Mesenchymal stem cell (in vitro differentiated cells and primary cell): ENCODE measurements around the gene CYTL1.
A peak's percentile ranks its signal among the peaks of the same experiment; 100 is the strongest.

Experiments used
- DNase-seq: peaks from one replicate; pipeline ENCODE4 v3.0.0-alpha.2; 2013
- H2AFZ ChIP-seq: one replicate; pipeline ENCODE4 v1.6.1; 2013; ENCODE audit warnings: low read depth, mild to moderate bottlenecking, control low read depth, inconsistent platforms, low read length, moderate library complexity
- H2AK5ac ChIP-seq: 2 replicates; pipeline ENCODE4 v1.6.1; 2013; ENCODE audit warnings: low read length, moderate library complexity, mild to moderate bottlenecking, inconsistent platforms; ENCODE audit not compliant: severe bottlenecking
- H2BK120ac ChIP-seq: one replicate; pipeline ENCODE4 v1.6.1; 2013; ENCODE audit warnings: low read depth, mild to moderate bottlenecking, inconsistent platforms, low read length, moderate library complexity
- H2BK12ac ChIP-seq, 2 experiments: one replicate each; pipeline ENCODE4 v1.6.1; 2013; ENCODE audit warnings: inconsistent platforms in 2 of 2, low read length in 2 of 2, mild to moderate bottlenecking in 2 of 2, moderate library complexity in 2 of 2, control low read depth in 1 of 2
- H2BK15ac ChIP-seq: one replicate; pipeline ENCODE4 v1.6.1; 2013; ENCODE audit warnings: mild to moderate bottlenecking, low read depth, inconsistent platforms; ENCODE audit not compliant: poor library complexity, severe bottlenecking
- H2BK5ac ChIP-seq: 2 replicates; pipeline ENCODE4 v1.6.1; 2013; ENCODE audit warnings: low read depth, mild to moderate bottlenecking, low read length, control low read depth, inconsistent platforms; ENCODE audit not compliant: poor library complexity, severe bottlenecking
- H3K14ac ChIP-seq, 2 experiments: one replicate each; pipeline ENCODE4 v1.6.1; 2013; ENCODE audit warnings: inconsistent platforms in 2 of 2, low read length in 2 of 2, control low read depth in 1 of 2, mild to moderate bottlenecking in 1 of 2, moderate library complexity in 1 of 2
- H3K18ac ChIP-seq, 2 experiments: one replicate each; pipeline ENCODE4 v1.6.1; 2013; ENCODE audit warnings: inconsistent platforms in 2 of 2, low read length in 2 of 2, control low read depth in 1 of 2, low read depth in 1 of 2, mild to moderate bottlenecking in 1 of 2
- H3K23ac ChIP-seq, 2 experiments: one replicate each; pipeline ENCODE4 v1.6.1; 2013; ENCODE audit warnings: inconsistent platforms in 2 of 2, low read length in 2 of 2, mild to moderate bottlenecking in 2 of 2, moderate library complexity in 2 of 2, control low read depth in 1 of 2
- H3K27ac ChIP-seq: 2 replicates; pipeline ENCODE4 v1.5.1; 2013; ENCODE audit warnings: mild to moderate bottlenecking, moderate library complexity, low read length, control low read depth, inconsistent platforms; ENCODE audit not compliant: poor library complexity, severe bottlenecking
- H3K27me3 ChIP-seq, 2 experiments: 2 replicates each; pipeline versions ENCODE4 v1.6.1 to v1.7.0; 2013; ENCODE audit warnings: low read length in 2 of 2, mild to moderate bottlenecking in 2 of 2, moderate library complexity in 2 of 2, control low read depth in 1 of 2, inconsistent platforms in 1 of 2; ENCODE audit not compliant: control insufficient read depth in 1 of 2, insufficient read depth in 1 of 2
- H3K36me3 ChIP-seq, 2 experiments: 2 replicates each; pipeline versions ENCODE4 v1.6.1 to v1.7.0; 2013; ENCODE audit warnings: low read length in 2 of 2, control low read depth in 1 of 2, inconsistent platforms in 1 of 2, low read depth in 1 of 2, mild to moderate bottlenecking in 1 of 2; ENCODE audit not compliant: insufficient read depth in 2 of 2, control insufficient read depth in 1 of 2
- H3K4ac ChIP-seq, 2 experiments: one replicate each; pipeline ENCODE4 v1.6.1; 2013; ENCODE audit warnings: inconsistent platforms in 2 of 2, low read length in 2 of 2, mild to moderate bottlenecking in 2 of 2, moderate library complexity in 2 of 2, control low read depth in 1 of 2, low read depth in 1 of 2
- H3K4me1 ChIP-seq: 2 replicates; pipeline ENCODE4 v1.6.1; 2013; ENCODE audit warnings: low read depth, low read length, control low read depth; ENCODE audit not compliant: control insufficient read depth, insufficient read depth
- H3K4me2 ChIP-seq: 2 replicates; pipeline ENCODE4 v1.6.1; 2013; ENCODE audit warnings: low read length, mild to moderate bottlenecking, inconsistent platforms; ENCODE audit not compliant: poor library complexity, severe bottlenecking
- H3K4me3 ChIP-seq, 2 experiments: 2 replicates each; pipeline versions ENCODE4 v1.5.1 to v1.7.0; 2013; ENCODE audit warnings: low read length in 2 of 2, mild to moderate bottlenecking in 2 of 2, control low read depth in 1 of 2, low read depth in 1 of 2; ENCODE audit not compliant: insufficient read depth in 1 of 2
- H3K79me1 ChIP-seq: replicated peaks from 2 replicates; pipeline ENCODE4 v1.6.1; 2013; ENCODE audit warnings: mild to moderate bottlenecking, control low read depth, low read length, inconsistent platforms; ENCODE audit not compliant: poor library complexity, severe bottlenecking
- H3K9ac ChIP-seq: 2 replicates; pipeline ENCODE4 v1.7.0; 2013; ENCODE audit warnings: mild to moderate bottlenecking, low read length, moderate library complexity
- H3K9me3 ChIP-seq: 2 replicates; pipeline ENCODE4 v1.7.0; 2013; ENCODE audit warnings: mild to moderate bottlenecking, low read length; ENCODE audit not compliant: control insufficient read depth
- H4K8ac ChIP-seq: one replicate; pipeline ENCODE4 v1.6.1; 2013; ENCODE audit warnings: inconsistent platforms, mild to moderate bottlenecking, low read length, moderate library complexity
- H4K91ac ChIP-seq: one replicate; pipeline ENCODE4 v1.6.1; 2013; ENCODE audit warnings: mild to moderate bottlenecking, low read length, inconsistent platforms
- WGBS: methylation state at CpG from one replicate; pipeline ENCODE4 v1.1.7; 2013; ENCODE audit warnings: mixed read lengths; 5-methylcytosine and 5-hydroxymethylcytosine counted together

Gene CYTL1

DNA sequence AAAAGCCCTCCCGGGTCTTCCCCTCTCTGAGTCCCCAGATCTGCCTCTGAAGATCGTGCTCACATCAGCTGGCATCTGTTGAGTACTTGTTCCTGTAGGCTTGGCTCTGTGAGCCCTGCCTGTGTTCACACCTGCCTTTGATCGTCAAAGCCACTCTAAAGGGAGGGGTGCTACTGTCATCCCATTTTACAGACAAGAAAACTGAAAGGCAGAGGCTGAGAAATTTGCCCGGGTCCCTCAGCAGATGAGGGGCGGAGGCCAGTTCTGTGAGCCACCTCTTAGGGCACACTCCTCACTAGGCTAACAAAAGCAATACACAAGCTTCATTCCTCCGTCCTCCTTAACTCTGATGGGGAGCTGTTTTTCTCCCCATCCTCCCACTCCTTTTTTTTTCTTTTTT is 655 bp downstream of the CYTL1 start:
- Histone ChIP-seq H3K18ac (no peak overlapping the region), H3K23ac (no peak overlapping the region), H2BK12ac (peak overlapping the region in 1 of 2 experiments; percentile 6), H3K27ac (no peak overlapping the region), H3K27me3 (peaks cover 0 to 36% of the 10 kb centered on the region in 2 experiments), H2BK15ac (no peak overlapping the region), H3K4me3 (peak overlapping the region in 1 of 2 experiments; percentile 39), H3K79me1 (peaks cover 8% of the 10 kb centered on the region), H4K91ac (no peak overlapping the region), H2AFZ (no peak overlapping the region), H3K9ac (peak overlapping the region; percentile 23), H2AK5ac (peak overlapping the region; percentile 48), H3K4me1 (peaks cover 10% of the 10 kb centered on the region), H3K36me3 (no peaks in the 10 kb centered on the region), H3K9me3 (no peaks in the 10 kb centered on the region), H2BK5ac (no peak overlapping the region), H2BK120ac (no peak overlapping the region), H4K8ac (no peak overlapping the region), H3K4ac (no peak overlapping the region), H3K4me2 (peak overlapping the region; percentile 62), H3K14ac (no peak overlapping the region)
- DNase-seq = no peak
- WGBS = 60% methylated on average over 6 of the region's 6 CpGs

DNA sequence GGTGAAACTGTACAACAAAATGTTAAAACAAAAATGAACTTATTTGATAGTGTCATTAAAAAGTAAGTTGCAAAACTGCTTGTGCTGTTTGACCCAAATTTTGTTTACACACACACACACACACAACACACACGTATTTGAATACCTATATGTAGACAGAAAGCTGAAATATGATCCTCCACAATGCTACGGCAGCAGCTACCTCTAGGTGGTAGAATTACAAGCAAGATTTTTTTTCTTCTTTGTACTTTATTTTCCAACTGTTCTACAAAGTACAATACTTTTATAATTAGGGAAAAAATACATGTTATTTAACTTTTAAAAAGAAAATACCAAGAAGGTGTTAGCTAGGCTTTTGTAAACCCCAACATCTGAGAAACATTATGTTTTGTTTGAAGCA is 1.2 kb downstream of the CYTL1 start:
- 20% methylated on average over 1 of the region's 2 CpGs for WGBS
- Histone ChIP-seq H2AFZ (no peak overlapping the region), H2BK5ac (no peak overlapping the region), H3K9ac (no peak overlapping the region), H2BK120ac (no peak overlapping the region), H3K4me3 (no peak overlapping the region), H4K8ac (no peak overlapping the region), H3K18ac (no peak overlapping the region), H3K4ac (no peak overlapping the region), H3K23ac (no peak overlapping the region), H3K14ac (no peak overlapping the region), H2BK15ac (no peak overlapping the region), H2AK5ac (no peak overlapping the region), H3K27me3 (peaks cover 0 to 40% of the 10 kb centered on the region in 2 experiments), H3K27ac (no peak overlapping the region), H2BK12ac (no peak overlapping the region), H3K36me3 (no peaks in the 10 kb centered on the region), H3K4me1 (peaks cover 10% of the 10 kb centered on the region), H3K79me1 (peaks cover 8% of the 10 kb centered on the region), H4K91ac (no peak overlapping the region), H3K4me2 (no peak overlapping the region), H3K9me3 (no peaks in the 10 kb centered on the region)
- DNase-seq = no peak

DNA sequence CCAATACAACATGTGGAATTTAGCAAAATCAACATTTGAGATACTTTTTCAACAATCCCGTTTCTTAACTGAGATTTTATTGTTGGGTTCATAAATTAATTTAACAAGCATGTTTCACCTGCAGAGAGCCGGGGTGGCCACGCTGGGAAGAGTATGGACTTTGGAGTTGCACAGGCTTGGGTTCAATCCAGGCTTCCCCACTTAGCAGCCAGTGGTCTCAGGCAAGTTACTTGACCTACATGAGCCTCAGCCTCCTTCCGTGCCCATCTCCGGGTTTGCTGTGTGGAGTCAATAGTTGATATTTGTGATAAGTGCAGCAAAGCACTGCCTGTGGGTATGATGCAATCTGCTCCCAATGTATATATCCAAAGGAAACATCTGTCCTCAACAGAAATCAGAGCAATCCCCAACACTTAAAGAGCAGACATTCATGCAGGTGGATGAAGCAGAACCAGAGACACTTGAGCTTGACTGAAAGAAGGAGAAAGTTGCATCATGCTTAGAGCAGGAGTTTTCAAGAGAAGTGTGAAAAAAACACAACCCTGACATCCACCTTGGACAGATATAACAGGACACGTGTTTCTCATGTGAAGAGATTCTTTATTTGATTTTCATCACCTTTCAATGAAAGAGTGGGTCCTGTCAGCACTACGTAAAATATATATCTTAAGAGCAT is 5.1 kb downstream of the CYTL1 start:
- H4K8ac ChIP-seq = no peak overlapping the region
- H3K4ac ChIP-seq = no peak overlapping the region
- no peak overlapping the region for H3K9ac ChIP-seq
- H3K23ac ChIP-seq = no peak overlapping the region
- no peak overlapping the region for H3K18ac ChIP-seq
- H3K36me3 ChIP-seq = no peaks in the 10 kb centered on the region
- peaks cover 6 to 56% of the 10 kb centered on the region in 2 experiments for H3K27me3 ChIP-seq
- no peak overlapping the region for H3K4me2 ChIP-seq
- H2AK5ac ChIP-seq = no peak overlapping the region
- H2BK5ac ChIP-seq = no peak overlapping the region
- H3K14ac ChIP-seq = no peak overlapping the region
- no peak overlapping the region for H2BK12ac ChIP-seq
- H3K4me1 ChIP-seq = peaks cover 3% of the 10 kb centered on the region
- H2AFZ ChIP-seq = no peak overlapping the region
- no peak overlapping the region for H3K27ac ChIP-seq
- no peaks in the 10 kb centered on the region for H3K9me3 ChIP-seq
- no peak for DNase-seq
- peaks cover 8% of the 10 kb centered on the region for H3K79me1 ChIP-seq
- H2BK120ac ChIP-seq = no peak overlapping the region
- WGBS = 77% methylated on average over 2 of the region's 7 CpGs
- no peak overlapping the region for H3K4me3 ChIP-seq
- H2BK15ac ChIP-seq = no peak overlapping the region
- no peak overlapping the region for H4K91ac ChIP-seq

DNA sequence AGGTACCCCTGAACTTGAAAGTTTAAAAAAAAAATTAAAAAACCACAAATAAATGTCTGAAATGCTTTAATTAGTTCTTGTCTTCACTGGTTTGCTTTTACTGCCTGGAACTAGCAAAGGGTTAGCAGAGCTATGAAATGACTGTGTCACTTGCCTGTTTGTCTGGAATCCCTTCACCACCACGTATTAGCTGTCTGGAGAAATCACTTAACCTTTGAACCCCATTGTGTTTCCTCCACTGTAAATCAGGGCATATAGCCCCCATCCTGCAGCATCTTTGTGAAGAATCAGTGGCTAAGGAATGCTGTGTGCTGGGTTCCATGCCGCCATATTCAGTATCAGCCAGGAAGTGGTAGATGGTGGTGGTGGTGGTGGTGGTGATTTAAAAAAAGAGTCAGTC is 6.3 kb downstream of the CYTL1 start:
- no peak overlapping the region for H2BK12ac ChIP-seq
- peaks cover 5% of the 10 kb centered on the region for H3K79me1 ChIP-seq
- H3K18ac ChIP-seq = no peak overlapping the region
- H3K36me3 ChIP-seq = no peaks in the 10 kb centered on the region
- H3K9me3 ChIP-seq = no peaks in the 10 kb centered on the region
- no peak overlapping the region for H2AK5ac ChIP-seq
- no peak overlapping the region for H2BK15ac ChIP-seq
- H3K23ac ChIP-seq = no peak overlapping the region
- no peak overlapping the region for H3K27ac ChIP-seq
- H4K8ac ChIP-seq = no peak overlapping the region
- whole genome bisulfite sequencing = 56% methylated on average over 2 of the region's 2 CpGs
- H3K9ac ChIP-seq = no peak overlapping the region
- H3K4me2 ChIP-seq = no peak overlapping the region
- H3K4me1 ChIP-seq = no peaks in the 10 kb centered on the region
- no peak overlapping the region for H2BK5ac ChIP-seq
- no peak for DNase-seq
- no peak overlapping the region for H3K4me3 ChIP-seq
- no peak overlapping the region for H2AFZ ChIP-seq
- H3K14ac ChIP-seq = no peak overlapping the region
- H2BK120ac ChIP-seq = no peak overlapping the region
- H3K4ac ChIP-seq = no peak overlapping the region
- peaks cover 6 to 48% of the 10 kb centered on the region in 2 experiments for H3K27me3 ChIP-seq
- no peak overlapping the region for H4K91ac ChIP-seq
